Uterus (tissue), 2 donors: ENCODE measurements around the gene VASH2.

Experiments
- POLR2A ChIP-seq, 2 donors: fragments of 450-650 bp; IDR thresholded peaks; one replicate each; pipeline ENCODE4 v1.6.1; 2016; ENCODE audit warnings: antibody characterized with exemption in 2 of 2, mild to moderate bottlenecking in 1 of 2, moderate library complexity in 1 of 2
- TF ChIP-seq, protein P1 (sequence below), 4 experiments: fragments of 200-600 bp in 2 of 4; fragments of 450-650 bp in 2 of 4; sonication (generic) in 2 of 4; IDR thresholded peaks; one replicate each; pipeline ENCODE4 v1.5.1; 2016 to 2019; ENCODE audit warnings: antibody characterized with exemption in 4 of 4, mild to moderate bottlenecking in 2 of 4, moderate library complexity in 1 of 4

DNA sequence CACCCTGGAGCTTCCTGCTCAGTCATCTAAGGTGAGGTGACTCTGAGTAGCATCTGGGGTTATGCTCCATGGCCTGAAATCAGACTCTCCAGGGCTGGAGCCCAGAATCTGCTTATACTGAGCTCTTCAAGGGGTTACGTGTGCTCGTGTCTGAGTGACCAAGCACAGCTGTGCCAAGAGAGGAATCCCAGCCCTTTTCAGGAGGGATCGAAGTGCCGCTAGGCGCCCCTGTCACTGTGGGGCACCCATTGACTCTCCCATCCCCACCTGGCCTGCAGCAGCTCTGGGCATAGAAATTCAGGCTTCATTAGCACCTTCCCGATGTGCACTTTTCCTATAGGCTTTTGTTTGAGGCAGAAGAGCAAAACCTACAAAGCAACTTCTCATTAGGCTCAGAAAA lies 13.8 kb downstream of the VASH2 start:
- TF ChIP-seq, protein P1, sequence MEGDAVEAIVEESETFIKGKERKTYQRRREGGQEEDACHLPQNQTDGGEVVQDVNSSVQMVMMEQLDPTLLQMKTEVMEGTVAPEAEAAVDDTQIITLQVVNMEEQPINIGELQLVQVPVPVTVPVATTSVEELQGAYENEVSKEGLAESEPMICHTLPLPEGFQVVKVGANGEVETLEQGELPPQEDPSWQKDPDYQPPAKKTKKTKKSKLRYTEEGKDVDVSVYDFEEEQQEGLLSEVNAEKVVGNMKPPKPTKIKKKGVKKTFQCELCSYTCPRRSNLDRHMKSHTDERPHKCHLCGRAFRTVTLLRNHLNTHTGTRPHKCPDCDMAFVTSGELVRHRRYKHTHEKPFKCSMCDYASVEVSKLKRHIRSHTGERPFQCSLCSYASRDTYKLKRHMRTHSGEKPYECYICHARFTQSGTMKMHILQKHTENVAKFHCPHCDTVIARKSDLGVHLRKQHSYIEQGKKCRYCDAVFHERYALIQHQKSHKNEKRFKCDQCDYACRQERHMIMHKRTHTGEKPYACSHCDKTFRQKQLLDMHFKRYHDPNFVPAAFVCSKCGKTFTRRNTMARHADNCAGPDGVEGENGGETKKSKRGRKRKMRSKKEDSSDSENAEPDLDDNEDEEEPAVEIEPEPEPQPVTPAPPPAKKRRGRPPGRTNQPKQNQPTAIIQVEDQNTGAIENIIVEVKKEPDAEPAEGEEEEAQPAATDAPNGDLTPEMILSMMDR (IDR thresholded peaks at IDR 0.05): no peak
- TF ChIP-seq POLR2A (IDR thresholded peaks at IDR 0.05): no peak
